Hepatocyte (in vitro differentiated cells): ENCODE measurements around the gene CD44. TPM values are rescaled to one million over a fixed set of nuclear protein-coding genes. Genes with fewer than 3 reads are reported as not detected.
A peak's percentile ranks its signal among the peaks of the same experiment; 100 is the strongest.

ENCODE experiments used
- DNase-seq: peaks from one replicate; pipeline ENCODE4 v3.0.0-alpha.2; 2016; ENCODE audit warnings: low spot score
- H2AFZ ChIP-seq: fragments of 200-600 bp; sonication (generic); 2 replicates; pipeline ENCODE4 v1.6.0; 2016; ENCODE audit warnings: antibody characterized with exemption, mild to moderate bottlenecking
- H3K27ac ChIP-seq: fragments of 200-600 bp; sonication (generic); 2 replicates; pipeline ENCODE4 v1.5.1; 2016; ENCODE audit warnings: mild to moderate bottlenecking
- H3K27me3 ChIP-seq: fragments of 200-600 bp; sonication (generic); 2 replicates; pipeline ENCODE4 v1.6.1; 2016
- H3K36me3 ChIP-seq: fragments of 200-600 bp; sonication (generic); replicated peaks from 2 replicates; pipeline ENCODE4 v1.5.1; 2016; ENCODE audit warnings: low read depth; ENCODE audit not compliant: insufficient read depth
- H3K4me1 ChIP-seq: fragments of 200-600 bp; sonication (generic); 2 replicates; pipeline ENCODE4 v1.5.1; 2016; ENCODE audit warnings: mild to moderate bottlenecking, moderate library complexity; ENCODE audit not compliant: insufficient read depth
- H3K4me2 ChIP-seq: fragments of 200-600 bp; sonication (generic); 2 replicates; pipeline ENCODE4 v1.6.0; 2016
- H3K4me3 ChIP-seq: fragments of 200-600 bp; sonication (generic); 2 replicates; pipeline ENCODE4 v1.5.1; 2016; ENCODE audit warnings: mild to moderate bottlenecking
- H3K79me2 ChIP-seq: fragments of 200-600 bp; sonication (generic); 2 replicates; pipeline ENCODE4 v1.6.0; 2017; ENCODE audit warnings: mild to moderate bottlenecking
- H3K9me2 ChIP-seq: fragments of 200-600 bp; sonication (generic); replicated peaks from 2 replicates; pipeline ENCODE4 v1.6.0; 2017; ENCODE audit warnings: mild to moderate bottlenecking; ENCODE audit not compliant: insufficient read depth
- H3K9me3 ChIP-seq: fragments of 200-600 bp; sonication (generic); 2 replicates; pipeline ENCODE4 v1.5.1; 2016; ENCODE audit warnings: low read depth, mild to moderate bottlenecking
- H4K20me1 ChIP-seq: fragments of 200-600 bp; sonication (generic); 2 replicates; pipeline ENCODE4 v1.6.0; 2016; ENCODE audit warnings: mild to moderate bottlenecking; ENCODE audit not compliant: insufficient read depth, poor library complexity, severe bottlenecking
- EZH2 ChIP-seq: fragments of 200-600 bp; sonication (generic); IDR thresholded peaks from 2 replicates; pipeline ENCODE4 v1.6.1; 2016; ENCODE audit warnings: antibody characterized with exemption, mild to moderate bottlenecking, borderline replicate concordance
- EZH2phosphoT487 ChIP-seq: fragments of 200-600 bp; sonication (generic); IDR thresholded peaks from one replicate; pipeline ENCODE4 v1.6.1; 2018; ENCODE audit warnings: antibody characterized with exemption, mild to moderate bottlenecking, low read depth, moderate library complexity; ENCODE audit not compliant: unreplicated experiment, severe bottlenecking
- WGBS: methylation state at CpG from one replicate; pipeline ENCODE4 v1.1.6; 2016; ENCODE audit warnings: low lambda C conversion rate; ENCODE audit errors: missing lambda C conversion rate; 5-methylcytosine and 5-hydroxymethylcytosine counted together
- polyA plus RNA-seq: library from polyadenylated mRNA; unstranded; fragments of >200 nt; fragmentation: Nextera tagmentation; extraction: Ambion mirVana; gene quantifications from 2 replicates; pipeline ENCODE4 v1.2.1, GENCODE V29; 2016
- total RNA-seq: library from RNA; depleted of rRNA; stranded (reverse); fragments of >200 nt; gene quantifications from 2 replicates; pipeline ENCODE4 v1.2.3, GENCODE V29; 2014
- TF ChIP-seq, protein P1 (sequence below): fragments of 200-600 bp; sonication (generic); IDR thresholded peaks from 2 replicates; pipeline ENCODE4 v1.5.1; 2016; ENCODE audit warnings: antibody characterized with exemption, mild to moderate bottlenecking; ENCODE audit not compliant: poor library complexity

The CD44 gene
- total and polyA plus RNA-seq, 2 experiments from 2014 or later, result 17.5 to 29.5 TPM

- H4K20me1 ChIP-seq, result no peaks in the 10 kb centered on the region
- peaks cover 38% of the 10 kb centered on the region for H3K4me1 ChIP-seq
- WGBS, result 75% methylated on average over 2 of the region's 2 CpGs
These were observed 29.7 kb downstream of the CD44 start for GRCh38 chr11:35168671-35169070.

GRCh38 chr11:35169112-35169511 lies 30.1 kb downstream of the CD44 start:
- H3K27me3 ChIP-seq, result no peaks in the 10 kb centered on the region
- H3K4me3 ChIP-seq, result no peak overlapping the region
- WGBS, result 84% methylated on average over 2 of the region's 2 CpGs
- no peak for DNase-seq
- TF ChIP-seq, protein P1, sequence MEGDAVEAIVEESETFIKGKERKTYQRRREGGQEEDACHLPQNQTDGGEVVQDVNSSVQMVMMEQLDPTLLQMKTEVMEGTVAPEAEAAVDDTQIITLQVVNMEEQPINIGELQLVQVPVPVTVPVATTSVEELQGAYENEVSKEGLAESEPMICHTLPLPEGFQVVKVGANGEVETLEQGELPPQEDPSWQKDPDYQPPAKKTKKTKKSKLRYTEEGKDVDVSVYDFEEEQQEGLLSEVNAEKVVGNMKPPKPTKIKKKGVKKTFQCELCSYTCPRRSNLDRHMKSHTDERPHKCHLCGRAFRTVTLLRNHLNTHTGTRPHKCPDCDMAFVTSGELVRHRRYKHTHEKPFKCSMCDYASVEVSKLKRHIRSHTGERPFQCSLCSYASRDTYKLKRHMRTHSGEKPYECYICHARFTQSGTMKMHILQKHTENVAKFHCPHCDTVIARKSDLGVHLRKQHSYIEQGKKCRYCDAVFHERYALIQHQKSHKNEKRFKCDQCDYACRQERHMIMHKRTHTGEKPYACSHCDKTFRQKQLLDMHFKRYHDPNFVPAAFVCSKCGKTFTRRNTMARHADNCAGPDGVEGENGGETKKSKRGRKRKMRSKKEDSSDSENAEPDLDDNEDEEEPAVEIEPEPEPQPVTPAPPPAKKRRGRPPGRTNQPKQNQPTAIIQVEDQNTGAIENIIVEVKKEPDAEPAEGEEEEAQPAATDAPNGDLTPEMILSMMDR, result no peak
- TF ChIP-seq EZH2phosphoT487, result no peak
- TF ChIP-seq EZH2, result no peak
- H3K9me2 ChIP-seq, result no peaks in the 10 kb centered on the region
- H3K79me2 ChIP-seq, result no peaks in the 10 kb centered on the region
- H2AFZ ChIP-seq, result no peak overlapping the region
- H3K4me1 ChIP-seq, result peaks cover 42% of the 10 kb centered on the region
- no peaks in the 10 kb centered on the region for H3K9me3 ChIP-seq
- peak overlapping the region; percentile 42 for H3K27ac ChIP-seq
- no peak overlapping the region for H3K4me2 ChIP-seq
- H4K20me1 ChIP-seq, result no peaks in the 10 kb centered on the region
- H3K36me3 ChIP-seq, result no peaks in the 10 kb centered on the region

More at GRCh38 chr11:35168671-35169070, 29.7 kb downstream of the CD44 start:
- H2AFZ ChIP-seq, result no peak overlapping the region
- no peaks in the 10 kb centered on the region for H3K27me3 ChIP-seq
- TF ChIP-seq EZH2phosphoT487 (no peak), EZH2 (no peak)
- TF ChIP-seq, protein P1, result no peak
- DNase-seq, result no peak
- H3K9me2 ChIP-seq, result no peaks in the 10 kb centered on the region
- peak overlapping the region; percentile 42 for H3K27ac ChIP-seq
- no peaks in the 10 kb centered on the region for H3K79me2 ChIP-seq
- no peak overlapping the region for H3K4me3 ChIP-seq
- no peaks in the 10 kb centered on the region for H3K9me3 ChIP-seq
- H3K4me2 ChIP-seq, result no peak overlapping the region
- no peaks in the 10 kb centered on the region for H3K36me3 ChIP-seq

DNA sequence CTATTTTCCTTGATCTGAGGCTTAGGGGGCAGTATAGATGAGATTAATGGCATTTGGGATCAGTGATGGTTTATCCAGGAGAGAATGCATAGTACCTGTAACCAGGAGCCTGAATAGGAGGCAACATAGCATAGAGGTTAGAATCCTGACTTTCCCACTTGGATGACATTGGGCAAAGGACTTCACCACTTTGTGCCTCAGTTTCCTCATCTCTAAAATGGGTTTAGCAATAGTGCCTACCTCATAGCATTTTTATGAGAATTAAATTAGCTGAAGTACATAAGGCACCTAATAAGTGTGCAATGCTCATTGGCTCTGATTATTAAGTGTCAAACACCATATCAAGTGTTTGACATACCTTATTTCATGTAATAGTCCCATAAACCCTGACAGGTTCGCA lies 30.8 kb downstream of the CD44 start:
- H3K4me3 ChIP-seq, result no peak overlapping the region
- H4K20me1 ChIP-seq, result no peaks in the 10 kb centered on the region
- no peak overlapping the region for H3K4me2 ChIP-seq
- peaks cover 43% of the 10 kb centered on the region for H3K4me1 ChIP-seq
- no peaks in the 10 kb centered on the region for H3K9me3 ChIP-seq
- TF ChIP-seq, protein P1, result no peak
- no peak for TF ChIP-seq EZH2phosphoT487
- no peak for TF ChIP-seq EZH2
- H3K9me2 ChIP-seq, result no peaks in the 10 kb centered on the region
- DNase-seq, result no peak
- 84% methylated on average over 1 of the region's 1 CpG for WGBS
- no peaks in the 10 kb centered on the region for H3K79me2 ChIP-seq
- no peaks in the 10 kb centered on the region for H3K36me3 ChIP-seq
- no peak overlapping the region for H2AFZ ChIP-seq
- H3K27ac ChIP-seq, result no peak overlapping the region
- no peaks in the 10 kb centered on the region for H3K27me3 ChIP-seq

DNA sequence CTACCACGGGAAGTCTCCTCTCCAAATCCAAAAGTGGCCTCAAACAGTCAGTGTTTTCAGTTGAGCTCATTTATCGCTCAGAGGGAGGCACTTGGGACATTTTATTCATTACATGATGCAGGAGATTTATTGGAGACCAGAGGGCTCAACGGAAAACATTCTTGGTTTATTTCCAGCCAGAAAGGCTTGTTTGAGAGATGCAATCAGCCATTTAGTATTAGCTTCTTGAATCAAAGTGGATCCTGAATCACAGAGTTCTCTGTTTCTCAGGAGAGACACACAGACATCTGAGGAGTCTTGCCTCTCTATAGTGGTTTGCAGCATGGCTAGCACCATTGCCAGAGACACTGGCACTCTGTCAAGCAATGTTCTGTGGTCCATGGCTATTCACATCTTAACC lies 31.5 kb downstream of the CD44 start:
- no peaks in the 10 kb centered on the region for H3K27me3 ChIP-seq
- H3K4me3 ChIP-seq, result no peak overlapping the region
- no peak for TF ChIP-seq EZH2
- TF ChIP-seq, protein P1, result no peak
- no peak for TF ChIP-seq EZH2phosphoT487
- H4K20me1 ChIP-seq, result no peaks in the 10 kb centered on the region
- WGBS, result 85% methylated on average over 3 of the region's 3 CpGs
- H2AFZ ChIP-seq, result no peak overlapping the region
- H3K4me1 ChIP-seq, result peaks cover 43% of the 10 kb centered on the region
- no peaks in the 10 kb centered on the region for H3K36me3 ChIP-seq
- H3K9me2 ChIP-seq, result no peaks in the 10 kb centered on the region
- no peaks in the 10 kb centered on the region for H3K79me2 ChIP-seq
- no peaks in the 10 kb centered on the region for H3K9me3 ChIP-seq
- H3K4me2 ChIP-seq, result no peak overlapping the region
- no peak for DNase-seq
- H3K27ac ChIP-seq, result no peak overlapping the region
